Panc1 (cell line): Measurements from ENCODE around the gene RPS2. TPM values are rescaled to one million over a fixed set of nuclear protein-coding genes. Genes with fewer than 3 reads are reported as not detected.

ENCODE experiments used
- ATAC-seq: fragments of 200-7000 bp; cut with Tn5 transposase; 2 replicates; pipeline ENCODE4 v1.9.1; 2020; ENCODE audit warnings: mild to moderate bottlenecking, moderate library complexity
- BruUV-seq: library from RNA; stranded (reverse); fragments of 400-500 nt; replicated peaks from 2 replicates; lab custom pipeline; 2021; lab: Mats Ljungman, UMichigan
- CTCF ChIA-PET: fragments of 300-600 bp; sonication (Branson Sonifier 250); formaldehyde crosslinking; loops from one replicate; lab custom pipeline; 2022; ENCODE audit warnings: antibody characterized with exemption; lab: Charles Lee
- POLR2A ChIA-PET: fragments of 300-600 bp; sonication (Branson Sonifier 250); formaldehyde crosslinking; loops from one replicate; lab custom pipeline; 2022; ENCODE audit warnings: antibody characterized with exemption; lab: Charles Lee
- DNase-seq: peaks from one replicate; pipeline ENCODE4 v3.0.0-alpha.2; 2010; ENCODE audit warnings: low read depth, low spot score
- H3K27ac ChIP-seq: 2 replicates; pipeline ENCODE4 v1.5.1; 2011; ENCODE audit warnings: mild to moderate bottlenecking, low read length, inconsistent platforms
- H3K27me3 ChIP-seq: fragments of 200-500 bp; sonication (Bioruptor generic); 2 replicates; pipeline ENCODE4 v1.6.0; 2014; ENCODE audit warnings: low read length, inconsistent platforms; ENCODE audit not compliant: control insufficient read depth, insufficient read depth
- H3K36me3 ChIP-seq: fragments of 200-500 bp; sonication (Bioruptor generic); 2 replicates; pipeline ENCODE4 v1.5.1; 2014; ENCODE audit warnings: inconsistent platforms, mild to moderate bottlenecking, low read length, moderate library complexity; ENCODE audit not compliant: control insufficient read depth, insufficient read depth
- H3K4me1 ChIP-seq: 2 replicates; pipeline ENCODE4 v1.5.1; 2011; ENCODE audit warnings: inconsistent platforms, mild to moderate bottlenecking, low read length, moderate library complexity; ENCODE audit not compliant: control insufficient read depth, insufficient read depth
- H3K4me3 ChIP-seq, 2 experiments: 2 replicates each; pipeline ENCODE4 v1.5.1; 2011 to 2012; ENCODE audit warnings: low read depth in 2 of 2, low read length in 2 of 2, mild to moderate bottlenecking in 2 of 2, inconsistent platforms in 1 of 2, moderate library complexity in 1 of 2
- H3K9me3 ChIP-seq: fragments of 200-500 bp; sonication (Bioruptor generic); 2 replicates; pipeline ENCODE4 v1.5.1; 2014; ENCODE audit warnings: low read depth, mild to moderate bottlenecking, inconsistent platforms, low read length, moderate library complexity; ENCODE audit not compliant: control insufficient read depth, insufficient read depth
- POLR2AphosphoS5 ChIP-seq: IDR thresholded peaks from 2 replicates; pipeline ENCODE4 v1.6.1; 2012; ENCODE audit warnings: mild to moderate bottlenecking, low read depth, low read length, moderate library complexity
- SIN3A ChIP-seq: IDR thresholded peaks from 2 replicates; pipeline ENCODE4 v1.6.1; 2012; ENCODE audit warnings: low read depth, mild to moderate bottlenecking, low read length, moderate library complexity, borderline replicate concordance; ENCODE audit not compliant: insufficient read depth
- TCF7L2 ChIP-seq: IDR thresholded peaks from 2 replicates; pipeline ENCODE4 v1.6.1; 2011; ENCODE audit warnings: mild to moderate bottlenecking, low read depth, low read length, inconsistent platforms
- in situ Hi-C: cut with HindIII; loops from 2 replicates; pipeline ENCODE4 v1.10.0; 2016; ENCODE audit warnings: low sequenced_read_pairs, low pct_unique_long_range_greater_than_20kb
- intact Hi-C: fragments of 100-400 bp; cut with micrococcal nuclease; formaldehyde crosslinking; loops from one replicate; pipeline ENCODE4 v1.10.0; 2022; ENCODE audit not compliant: unreplicated experiment
- total RNA-seq: library from RNA; stranded (reverse); gene quantifications from one replicate; pipeline ENCODE4 v1.2.1, GENCODE V29; 2021; ENCODE audit not compliant: unreplicated experiment
- TF ChIP-seq, protein P1 (sequence below), 2 experiments: IDR thresholded peaks; 2 replicates each; pipeline ENCODE4 v1.6.1; 2011 to 2012; ENCODE audit warnings: low read depth in 2 of 2, control low read depth in 1 of 2, low read length in 1 of 2, mild to moderate bottlenecking in 1 of 2, moderate library complexity in 1 of 2; ENCODE audit not compliant: insufficient read depth in 1 of 2
- TF ChIP-seq, protein P2 (sequence below): fragments of 450-650 bp; IDR thresholded peaks from 2 replicates; pipeline ENCODE4 v1.5.1; 2017; ENCODE audit warnings: mild to moderate bottlenecking

Gene RPS2
- total RNA-seq, 1 experiment from 2014 or later: 2,794 TPM

DNA sequence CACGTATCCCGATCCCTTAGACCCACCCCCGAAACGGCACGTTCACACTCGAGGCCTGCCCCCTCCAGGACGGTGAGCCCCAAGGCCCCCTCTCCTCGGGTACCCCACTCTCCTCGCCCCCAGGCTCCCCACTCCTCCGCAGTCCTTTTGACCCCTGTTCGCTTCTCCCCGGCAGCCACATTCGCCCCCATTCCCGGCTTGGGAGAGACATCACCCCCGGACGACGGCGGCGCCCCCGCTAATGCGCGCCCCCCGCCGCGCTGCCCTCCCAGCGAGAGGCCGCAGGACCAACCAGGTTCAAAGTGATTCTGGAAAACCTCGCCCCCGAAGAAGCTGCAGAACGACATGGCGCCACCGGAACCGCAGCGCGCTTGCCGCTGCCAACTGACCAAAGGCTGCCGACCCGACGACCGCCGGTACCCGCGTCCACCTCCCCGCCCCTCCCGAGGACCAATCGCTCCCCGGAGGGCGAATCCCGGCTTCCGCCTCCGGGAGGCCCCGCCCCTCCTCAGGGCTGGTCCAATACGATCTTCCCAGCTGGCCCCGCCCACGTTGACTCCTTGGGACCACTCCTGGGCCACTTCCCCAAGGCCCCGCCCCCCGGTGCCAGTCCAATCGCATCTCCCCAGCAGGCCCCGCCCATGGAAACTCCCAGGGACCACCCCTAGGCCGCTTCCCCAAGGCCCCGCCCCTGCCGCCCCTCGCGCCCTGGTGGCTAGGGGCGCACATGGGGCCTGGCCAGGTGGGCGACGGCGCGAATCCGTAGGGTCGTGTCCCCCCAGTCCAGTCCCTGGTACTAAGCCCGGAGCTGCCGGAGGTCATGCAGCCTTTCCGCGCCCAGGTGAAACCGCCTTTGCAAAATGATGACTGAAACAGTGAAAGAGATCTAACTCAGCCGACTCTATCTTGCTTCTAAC is 21.6 kb downstream of the RPS2 start, which contains the start of gene MSRB1:
TSS of gene MSRB1 (minus strand) at position 390 of the 917 bp plus-strand sequence. CDS start at position 347, 43 bp downstream.
- in situ Hi-C loops: no loop called here
- CTCF ChIA-PET: interaction anchor here (0.5 kb wide), 1 partner anchor 22 kb away, joined by 6 read pairs; the partner anchor contains the start of gene RPS2
- Histone ChIP-seq H3K27ac (peak within 1 kb of the TSS; percentile 82), H3K9me3 (no peaks in the 10 kb centered on the region), H3K4me3 (peak within 1 kb of the TSS; percentile 60 to 78), H3K36me3 (no peaks in the 10 kb centered on the region; the same call in 1 of the 2 replicates), H3K27me3 (no peaks in the 10 kb centered on the region), H3K4me1 (peaks cover 11% of the 10 kb centered on the region)
- ATAC-seq (peak; percentile 96), DNase-seq (no peak)
- intact Hi-C loops: no loop called here
- POLR2A ChIA-PET: interaction anchor here (0.6 kb wide), 1 partner anchor 332 kb away, joined by 5 read pairs; no protein-coding TSS in a partner anchor
- TF ChIP-seq POLR2AphosphoS5 (peak; percentile 70; the same call in 1 of the 2 replicates), TCF7L2 (peak; percentile 82), SIN3A (0 out of 2 replicates have a peak, but pooled peaks have one; percentile 43)
- TF ChIP-seq, protein P1, sequence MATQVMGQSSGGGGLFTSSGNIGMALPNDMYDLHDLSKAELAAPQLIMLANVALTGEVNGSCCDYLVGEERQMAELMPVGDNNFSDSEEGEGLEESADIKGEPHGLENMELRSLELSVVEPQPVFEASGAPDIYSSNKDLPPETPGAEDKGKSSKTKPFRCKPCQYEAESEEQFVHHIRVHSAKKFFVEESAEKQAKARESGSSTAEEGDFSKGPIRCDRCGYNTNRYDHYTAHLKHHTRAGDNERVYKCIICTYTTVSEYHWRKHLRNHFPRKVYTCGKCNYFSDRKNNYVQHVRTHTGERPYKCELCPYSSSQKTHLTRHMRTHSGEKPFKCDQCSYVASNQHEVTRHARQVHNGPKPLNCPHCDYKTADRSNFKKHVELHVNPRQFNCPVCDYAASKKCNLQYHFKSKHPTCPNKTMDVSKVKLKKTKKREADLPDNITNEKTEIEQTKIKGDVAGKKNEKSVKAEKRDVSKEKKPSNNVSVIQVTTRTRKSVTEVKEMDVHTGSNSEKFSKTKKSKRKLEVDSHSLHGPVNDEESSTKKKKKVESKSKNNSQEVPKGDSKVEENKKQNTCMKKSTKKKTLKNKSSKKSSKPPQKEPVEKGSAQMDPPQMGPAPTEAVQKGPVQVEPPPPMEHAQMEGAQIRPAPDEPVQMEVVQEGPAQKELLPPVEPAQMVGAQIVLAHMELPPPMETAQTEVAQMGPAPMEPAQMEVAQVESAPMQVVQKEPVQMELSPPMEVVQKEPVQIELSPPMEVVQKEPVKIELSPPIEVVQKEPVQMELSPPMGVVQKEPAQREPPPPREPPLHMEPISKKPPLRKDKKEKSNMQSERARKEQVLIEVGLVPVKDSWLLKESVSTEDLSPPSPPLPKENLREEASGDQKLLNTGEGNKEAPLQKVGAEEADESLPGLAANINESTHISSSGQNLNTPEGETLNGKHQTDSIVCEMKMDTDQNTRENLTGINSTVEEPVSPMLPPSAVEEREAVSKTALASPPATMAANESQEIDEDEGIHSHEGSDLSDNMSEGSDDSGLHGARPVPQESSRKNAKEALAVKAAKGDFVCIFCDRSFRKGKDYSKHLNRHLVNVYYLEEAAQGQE (IDR thresholded peaks at IDR 0.05; ENCODE audit: insufficient read depth in 1 of 2, low read depth in 2 of 2, low read length in 1 of 2): no peak
- TF ChIP-seq, protein P2, sequence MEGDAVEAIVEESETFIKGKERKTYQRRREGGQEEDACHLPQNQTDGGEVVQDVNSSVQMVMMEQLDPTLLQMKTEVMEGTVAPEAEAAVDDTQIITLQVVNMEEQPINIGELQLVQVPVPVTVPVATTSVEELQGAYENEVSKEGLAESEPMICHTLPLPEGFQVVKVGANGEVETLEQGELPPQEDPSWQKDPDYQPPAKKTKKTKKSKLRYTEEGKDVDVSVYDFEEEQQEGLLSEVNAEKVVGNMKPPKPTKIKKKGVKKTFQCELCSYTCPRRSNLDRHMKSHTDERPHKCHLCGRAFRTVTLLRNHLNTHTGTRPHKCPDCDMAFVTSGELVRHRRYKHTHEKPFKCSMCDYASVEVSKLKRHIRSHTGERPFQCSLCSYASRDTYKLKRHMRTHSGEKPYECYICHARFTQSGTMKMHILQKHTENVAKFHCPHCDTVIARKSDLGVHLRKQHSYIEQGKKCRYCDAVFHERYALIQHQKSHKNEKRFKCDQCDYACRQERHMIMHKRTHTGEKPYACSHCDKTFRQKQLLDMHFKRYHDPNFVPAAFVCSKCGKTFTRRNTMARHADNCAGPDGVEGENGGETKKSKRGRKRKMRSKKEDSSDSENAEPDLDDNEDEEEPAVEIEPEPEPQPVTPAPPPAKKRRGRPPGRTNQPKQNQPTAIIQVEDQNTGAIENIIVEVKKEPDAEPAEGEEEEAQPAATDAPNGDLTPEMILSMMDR: no peak
- no TSS peak for BruUV-seq

DNA sequence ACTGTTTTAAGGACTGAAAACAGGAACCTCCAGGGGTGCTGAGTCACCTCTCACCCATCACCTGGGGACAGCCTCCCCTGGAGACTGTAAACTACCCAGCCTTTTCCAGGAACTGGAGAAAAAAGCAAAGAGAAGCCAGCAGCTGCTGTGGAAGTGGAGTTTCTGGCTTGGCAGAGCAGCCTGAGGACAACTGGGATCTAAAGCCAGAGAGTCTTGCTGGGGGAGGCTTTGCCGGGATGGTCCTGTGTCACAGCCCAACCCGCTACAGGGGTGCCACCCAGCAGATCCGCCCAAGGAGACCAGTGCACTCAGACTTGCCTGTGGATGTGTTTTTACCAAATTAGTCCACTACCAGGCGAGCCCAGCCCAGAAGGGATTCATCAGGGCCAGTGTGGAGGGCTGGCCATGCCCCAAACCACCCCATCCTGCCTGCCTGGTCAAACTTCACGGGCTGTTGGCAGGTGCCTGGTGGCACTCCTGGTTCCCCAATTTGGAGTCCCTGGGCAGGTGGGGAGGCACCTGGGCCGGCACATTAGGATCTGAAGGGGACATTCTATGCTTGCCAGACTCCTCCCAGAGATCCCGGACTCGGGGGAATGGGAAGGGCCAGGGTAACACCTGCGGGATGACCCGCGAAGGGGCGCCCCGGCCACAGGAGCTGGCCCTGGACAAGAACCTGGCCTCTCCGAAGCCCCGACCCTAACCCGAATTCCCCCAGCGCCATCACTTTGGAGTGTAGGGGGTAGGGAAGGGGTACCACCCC is 22.4 kb downstream of the RPS2 start:
- ChIA-PET CTCF (interaction anchor here (0.6 kb wide), 1 partner anchor 600 kb away, joined by 8 read pairs; no protein-coding TSS in a partner anchor), POLR2A (no interaction called here)
- Histone ChIP-seq H3K9me3 (no peaks in the 10 kb centered on the region), H3K4me3 (peak overlapping the region; percentile 60 to 78), H3K27ac (peak overlapping the region; percentile 70), H3K36me3 (no peaks in the 10 kb centered on the region; the same call in 1 of the 2 replicates), H3K27me3 (no peaks in the 10 kb centered on the region), H3K4me1 (peaks cover 11% of the 10 kb centered on the region)
- ATAC-seq (no peak), DNase-seq (no peak)
- in situ Hi-C loops (no loop called here), intact Hi-C loops (no loop called here)
- BruUV-seq: TSS peak; percentile 86
- TF ChIP-seq, protein P2: no peak
